Neural progenitor cell (in vitro differentiated cells): ENCODE results near the gene ZNF280C. TPM values are rescaled to one million over a fixed set of nuclear protein-coding genes. Genes with fewer than 3 reads are reported as not detected.

Experiments used
- DNase-seq: peaks from one replicate; pipeline ENCODE4 v3.0.0-alpha.2; 2016; ENCODE audit warnings: low spot score
- H2AFZ ChIP-seq: fragments of 200-600 bp; sonication (generic); replicated peaks from 2 replicates; pipeline ENCODE4 v1.6.1; 2016; ENCODE audit warnings: antibody characterized with exemption
- H3F3A ChIP-seq: fragments of 200-600 bp; sonication (generic); 2 replicates; pipeline ENCODE4 v1.6.1; 2016; ENCODE audit warnings: antibody characterized with exemption, low read depth
- H3K27ac ChIP-seq: fragments of 200-600 bp; sonication (generic); 2 replicates; pipeline ENCODE4 v1.5.1; 2016; ENCODE audit warnings: mild to moderate bottlenecking
- H3K27me3 ChIP-seq: fragments of 200-600 bp; sonication (generic); 2 replicates; pipeline ENCODE4 v1.6.1; 2016; ENCODE audit warnings: mild to moderate bottlenecking, moderate library complexity
- H3K36me3 ChIP-seq: fragments of 200-600 bp; sonication (generic); 2 replicates; pipeline ENCODE4 v1.5.1; 2016
- H3K4me1 ChIP-seq: fragments of 200-600 bp; sonication (generic); 2 replicates; pipeline ENCODE4 v1.6.1; 2016; ENCODE audit warnings: mixed run types
- H3K4me2 ChIP-seq: fragments of 200-600 bp; sonication (generic); 2 replicates; pipeline ENCODE4 v1.6.1; 2016
- H3K4me3 ChIP-seq: fragments of 200-600 bp; sonication (generic); 2 replicates; pipeline ENCODE4 v1.5.1; 2016
- H3K79me2 ChIP-seq: fragments of 200-600 bp; sonication (generic); 2 replicates; pipeline ENCODE4 v1.6.1; 2016; ENCODE audit warnings: low read depth
- H3K9ac ChIP-seq: fragments of 200-600 bp; sonication (generic); 2 replicates; pipeline ENCODE4 v1.6.1; 2016
- H3K9me3 ChIP-seq: fragments of 200-600 bp; sonication (generic); 2 replicates; pipeline ENCODE4 v1.5.1; 2016; ENCODE audit warnings: low read depth
- H4K20me1 ChIP-seq: fragments of 200-600 bp; sonication (generic); 2 replicates; pipeline ENCODE4 v1.6.1; 2016; ENCODE audit warnings: low read depth
- H3K27ac Mint-ChIP-seq: 3 replicates; pipeline ENCODE4 v1.8.0; 2021; ENCODE audit warnings: mixed read lengths
- H3K27me3 Mint-ChIP-seq: 2 replicates; pipeline ENCODE4 v1.8.0; 2022; ENCODE audit warnings: low read depth, mild to moderate bottlenecking, inconsistent platforms, moderate library complexity, mixed read lengths; ENCODE audit not compliant: insufficient read depth
- H3K36me3 Mint-ChIP-seq: 3 replicates; pipeline ENCODE4 v1.8.0; 2021; ENCODE audit warnings: mixed read lengths
- H3K4me1 Mint-ChIP-seq: 3 replicates; pipeline ENCODE4 v1.8.0; 2021; ENCODE audit warnings: mixed read lengths
- H3K4me3 Mint-ChIP-seq: 3 replicates; pipeline ENCODE4 v1.8.0; 2021; ENCODE audit warnings: mild to moderate bottlenecking, moderate library complexity, mixed read lengths
- H3K9me3 Mint-ChIP-seq: 3 replicates; pipeline ENCODE4 v1.8.0; 2020; ENCODE audit warnings: mixed read lengths
- CTCF ChIP-seq: fragments of 200-600 bp; sonication (generic); IDR thresholded peaks from 2 replicates; pipeline ENCODE4 v1.5.1; 2017; ENCODE audit warnings: antibody characterized with exemption, mild to moderate bottlenecking
- EZH2 ChIP-seq: fragments of 200-600 bp; sonication (generic); IDR thresholded peaks from 2 replicates; pipeline ENCODE4 v1.6.1; 2017; ENCODE audit warnings: antibody characterized with exemption, mild to moderate bottlenecking, moderate library complexity
- EZH2phosphoT487 ChIP-seq: fragments of 200-600 bp; sonication (generic); IDR thresholded peaks from 2 replicates; pipeline ENCODE4 v1.6.1; 2017; ENCODE audit warnings: antibody characterized with exemption
- total RNA-seq: library from RNA; depleted of rRNA; stranded (reverse); fragments of >200 nt; gene quantifications from 2 replicates; pipeline ENCODE4 v1.2.3, GENCODE V29; 2015; ENCODE audit warnings: low replicate concordance

The ZNF280C gene
- total RNA-seq, 1 donor from 2014 or later = 41.8 TPM

GRCh38 chrX:130172127-130172845, 96.4 kb downstream of the ZNF280C start:
- Mint-ChIP-seq H3K4me1 (peaks cover 43% of the 10 kb centered on the region), H3K9me3 (no peaks in the 10 kb centered on the region), H3K27me3 (peaks cover 2% of the 10 kb centered on the region), H3K36me3 (no peaks in the 10 kb centered on the region), H3K27ac (peak overlapping the region; percentile 19), H3K4me3 (peak overlapping the region; percentile 93)
- TF ChIP-seq CTCF = peak; percentile 6
- no peak for TF ChIP-seq EZH2
- peaks cover 10% of the 10 kb centered on the region for H3K4me1 ChIP-seq
- H3K4me3 ChIP-seq = peak overlapping the region; percentile 61
- no peak overlapping the region for H3K9ac ChIP-seq
- no peaks in the 10 kb centered on the region for H3F3A ChIP-seq
- H3K4me2 ChIP-seq = peak overlapping the region; percentile 85
- H3K27me3 ChIP-seq = peaks cover 17% of the 10 kb centered on the region
- no peak overlapping the region for H3K27ac ChIP-seq
- DNase-seq = peak; percentile 11
- H3K9me3 ChIP-seq = no peaks in the 10 kb centered on the region
- no peaks in the 10 kb centered on the region for H3K79me2 ChIP-seq
- no peaks in the 10 kb centered on the region for H4K20me1 ChIP-seq
- H2AFZ ChIP-seq = peak overlapping the region; percentile 73
- H3K36me3 ChIP-seq = no peaks in the 10 kb centered on the region

- peaks cover 2% of the 10 kb centered on the region for H3K27me3 Mint-ChIP-seq
- peak within 1 kb of the TSS; percentile 93 for H3K27ac Mint-ChIP-seq
- Histone ChIP-seq H3K9me3 (no peaks in the 10 kb centered on the region), H3K4me3 (peak within 1 kb of the TSS; percentile 61), H3K36me3 (no peaks in the 10 kb centered on the region), H3K79me2 (no peaks in the 10 kb centered on the region), H3K27ac (no peak within 1 kb of the TSS), H4K20me1 (no peaks in the 10 kb centered on the region), H2AFZ (peak within 1 kb of the TSS; percentile 73), H3K4me2 (peak within 1 kb of the TSS; percentile 85), H3K4me1 (peaks cover 10% of the 10 kb centered on the region), H3K9ac (no peak within 1 kb of the TSS), H3K27me3 (peaks cover 17% of the 10 kb centered on the region), H3F3A (no peaks in the 10 kb centered on the region)
- H3K36me3 Mint-ChIP-seq = no peaks in the 10 kb centered on the region
- no peaks in the 10 kb centered on the region for H3K9me3 Mint-ChIP-seq
- peak; percentile 56 for DNase-seq
- TF ChIP-seq EZH2phosphoT487 (no peak), CTCF (no peak), EZH2 (no peak)
- peak within 1 kb of the TSS; percentile 93 for H3K4me3 Mint-ChIP-seq
- peaks cover 44% of the 10 kb centered on the region for H3K4me1 Mint-ChIP-seq
Measured at GRCh38 chrX:130171446-130172126, 97.1 kb downstream of the ZNF280C start, which contains the start of gene RAB33A. Gene RAB33A (plus strand): TSS chrX:130171962. CDS start chrX:130172063, 101 bp downstream.

GRCh38 chrX:130170752-130171445, 97.8 kb downstream of the ZNF280C start:
- Mint-ChIP-seq H3K4me1 (peaks cover 37% of the 10 kb centered on the region), H3K9me3 (no peaks in the 10 kb centered on the region), H3K4me3 (peak overlapping the region; percentile 93), H3K27me3 (peaks cover 2% of the 10 kb centered on the region), H3K27ac (peak overlapping the region; percentile 93), H3K36me3 (no peaks in the 10 kb centered on the region)
- peak overlapping the region; percentile 85 for H3K4me2 ChIP-seq
- H3K27ac ChIP-seq = no peak overlapping the region
- peaks cover 17% of the 10 kb centered on the region for H3K27me3 ChIP-seq
- peak; percentile 77 for DNase-seq
- H3K4me3 ChIP-seq = peak overlapping the region; percentile 61
- H2AFZ ChIP-seq = peak overlapping the region; percentile 73
- no peaks in the 10 kb centered on the region for H4K20me1 ChIP-seq
- H3K4me1 ChIP-seq = peaks cover 10% of the 10 kb centered on the region
- H3K79me2 ChIP-seq = no peaks in the 10 kb centered on the region
- H3K9ac ChIP-seq = no peak overlapping the region
- no peaks in the 10 kb centered on the region for H3K36me3 ChIP-seq
- H3K9me3 ChIP-seq = no peaks in the 10 kb centered on the region
- TF ChIP-seq EZH2 = no peak
- TF ChIP-seq EZH2phosphoT487 = no peak
- TF ChIP-seq CTCF = no peak
- peaks cover 2% of the 10 kb centered on the region for H3F3A ChIP-seq
